Measurements from ENCODE around the gene PON2.

DNA sequence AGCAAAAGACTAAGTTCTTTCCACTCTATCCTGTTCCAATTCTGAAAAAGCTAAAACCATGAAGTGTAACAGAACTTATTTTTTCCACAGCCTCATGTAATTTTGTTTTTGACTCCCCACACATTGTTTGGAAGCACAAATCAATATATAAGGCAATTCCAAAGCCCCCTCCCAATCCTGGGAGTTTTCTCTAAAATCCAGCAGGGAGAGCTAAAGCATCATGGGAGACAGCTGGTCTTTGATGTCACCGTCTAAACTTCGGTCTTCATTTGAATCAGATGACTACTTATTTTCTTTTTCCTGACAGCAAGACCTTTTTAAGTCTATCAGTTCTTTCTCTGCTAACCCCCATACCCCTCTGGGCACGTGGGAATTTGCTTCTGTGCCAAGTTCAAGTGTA lies 77.2 kb downstream of the PON2 start:
- TF ChIP-seq POLR2A (IDR thresholded peaks at IDR 0.05) (no peak), EP300 (IDR thresholded peaks at IDR 0.05) (no peak)
- TF ChIP-seq, protein P1, sequence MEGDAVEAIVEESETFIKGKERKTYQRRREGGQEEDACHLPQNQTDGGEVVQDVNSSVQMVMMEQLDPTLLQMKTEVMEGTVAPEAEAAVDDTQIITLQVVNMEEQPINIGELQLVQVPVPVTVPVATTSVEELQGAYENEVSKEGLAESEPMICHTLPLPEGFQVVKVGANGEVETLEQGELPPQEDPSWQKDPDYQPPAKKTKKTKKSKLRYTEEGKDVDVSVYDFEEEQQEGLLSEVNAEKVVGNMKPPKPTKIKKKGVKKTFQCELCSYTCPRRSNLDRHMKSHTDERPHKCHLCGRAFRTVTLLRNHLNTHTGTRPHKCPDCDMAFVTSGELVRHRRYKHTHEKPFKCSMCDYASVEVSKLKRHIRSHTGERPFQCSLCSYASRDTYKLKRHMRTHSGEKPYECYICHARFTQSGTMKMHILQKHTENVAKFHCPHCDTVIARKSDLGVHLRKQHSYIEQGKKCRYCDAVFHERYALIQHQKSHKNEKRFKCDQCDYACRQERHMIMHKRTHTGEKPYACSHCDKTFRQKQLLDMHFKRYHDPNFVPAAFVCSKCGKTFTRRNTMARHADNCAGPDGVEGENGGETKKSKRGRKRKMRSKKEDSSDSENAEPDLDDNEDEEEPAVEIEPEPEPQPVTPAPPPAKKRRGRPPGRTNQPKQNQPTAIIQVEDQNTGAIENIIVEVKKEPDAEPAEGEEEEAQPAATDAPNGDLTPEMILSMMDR (IDR thresholded peaks at IDR 0.05): no peak

Measured in tibial nerve (tissue), 4 donors.